Sigmoid colon (tissue), 4 donors: ENCODE results near the gene CFAP410.

Source experiments
- CTCF ChIP-seq, 4 experiments: fragments of 450-650 bp in 3 of 4; fragments of 200-600 bp in 1 of 4; IDR thresholded peaks; one replicate each; pipeline ENCODE4 v1.5.1; 2016 to 2019; ENCODE audit warnings: antibody characterized with exemption in 4 of 4, mild to moderate bottlenecking in 3 of 4, moderate library complexity in 2 of 4
- POLR2AphosphoS5 ChIP-seq, 4 donors: sonication (generic); formaldehyde crosslinking; IDR thresholded peaks; one replicate each; pipeline ENCODE4 v1.6.1; 2017; ENCODE audit warnings: antibody characterized with exemption in 4 of 4

GRCh38 chr21:44352253-44352860, 13.2 kb upstream of the CFAP410 start:
- TF ChIP-seq CTCF (IDR thresholded peaks at IDR 0.05) (no peak), POLR2AphosphoS5 (IDR thresholded peaks at IDR 0.05) (no peak)
